ENCODE measurements around the gene YOD1. TPM values are rescaled to one million over a fixed set of nuclear protein-coding genes. Genes with fewer than 3 reads are reported as not detected.

The YOD1 gene
- total RNA-seq, 6 donors from 2014 or later, result 6.0 to 24.4 (median 9.4) TPM

DNA sequence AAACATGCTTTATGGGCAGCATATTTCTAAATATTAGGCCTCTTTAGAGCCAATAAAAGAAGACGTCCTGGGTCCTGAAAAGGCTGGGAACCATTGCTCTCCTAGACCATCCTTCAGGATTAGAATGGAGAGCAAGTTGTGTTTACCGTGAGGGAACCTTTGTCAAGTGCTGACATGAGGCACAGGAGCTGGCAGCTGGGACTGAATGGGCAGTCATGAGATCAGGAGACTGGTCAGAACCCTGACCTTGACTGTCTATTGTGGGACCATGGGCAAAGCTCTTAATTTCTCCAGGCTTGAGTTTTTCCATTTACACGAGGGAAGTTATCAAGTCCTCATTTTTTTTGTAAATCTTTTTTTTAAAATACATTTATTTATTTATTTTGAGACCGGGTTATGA is 7.2 kb upstream of the YOD1 start:
- DNase-seq (no peak), ATAC-seq (ENCODE audit: low FRiP score in 2 of 2) (no peak)
- Histone ChIP-seq H3K27ac (peak overlapping the region; percentile 13 to 81 (median 74)), H3K4me1 (peaks cover 0 to 34% (median 21%) of the 10 kb centered on the region in 4 donors), H3K4me3 (no peak overlapping the region), H3K27me3 (no peaks in the 10 kb centered on the region), H3K36me3 (peaks cover 0 to 25% (median 10%) of the 10 kb centered on the region in 4 donors), H3K9me3 (no peaks in the 10 kb centered on the region)
- TF ChIP-seq POLR2A (IDR thresholded peaks at IDR 0.05) (no peak), POLR2AphosphoS5 (IDR thresholded peaks at IDR 0.05) (no peak), CTCF (IDR thresholded peaks at IDR 0.05) (no peak), EP300 (IDR thresholded peaks at IDR 0.05) (no peak)
- 81 to 84% methylated on average over 4 of the region's 4 CpGs for WGBS, 2 donors

- DNase-seq, result no peak
- TF ChIP-seq POLR2AphosphoS5 (IDR thresholded peaks at IDR 0.05) (no peak), POLR2A (IDR thresholded peaks at IDR 0.05) (peak in 1 of 4 donors; percentile 16), EP300 (IDR thresholded peaks at IDR 0.05) (no peak)
- 68 to 69% methylated on average over 6 of the region's 6 CpGs for WGBS, 2 donors
- H3K36me3 ChIP-seq, result peaks cover 0 to 13% (median 2%) of the 10 kb centered on the region in 4 donors
- H3K27ac ChIP-seq, result peak overlapping the region; percentile 2 to 97 (median 42)
- peaks cover 7 to 44% (median 28%) of the 10 kb centered on the region in 4 donors for H3K4me1 ChIP-seq
- peak overlapping the region in 1 of 4 donors; percentile 59 for H3K4me3 ChIP-seq
- H3K27me3 ChIP-seq, result no peaks in the 10 kb centered on the region
- ATAC-seq (ENCODE audit: low FRiP score in 2 of 2), result no peak
- no peaks in the 10 kb centered on the region for H3K9me3 ChIP-seq
Measured at GRCh38 chr1:207056673-207057072, 5.7 kb upstream of the YOD1 start.

DNA sequence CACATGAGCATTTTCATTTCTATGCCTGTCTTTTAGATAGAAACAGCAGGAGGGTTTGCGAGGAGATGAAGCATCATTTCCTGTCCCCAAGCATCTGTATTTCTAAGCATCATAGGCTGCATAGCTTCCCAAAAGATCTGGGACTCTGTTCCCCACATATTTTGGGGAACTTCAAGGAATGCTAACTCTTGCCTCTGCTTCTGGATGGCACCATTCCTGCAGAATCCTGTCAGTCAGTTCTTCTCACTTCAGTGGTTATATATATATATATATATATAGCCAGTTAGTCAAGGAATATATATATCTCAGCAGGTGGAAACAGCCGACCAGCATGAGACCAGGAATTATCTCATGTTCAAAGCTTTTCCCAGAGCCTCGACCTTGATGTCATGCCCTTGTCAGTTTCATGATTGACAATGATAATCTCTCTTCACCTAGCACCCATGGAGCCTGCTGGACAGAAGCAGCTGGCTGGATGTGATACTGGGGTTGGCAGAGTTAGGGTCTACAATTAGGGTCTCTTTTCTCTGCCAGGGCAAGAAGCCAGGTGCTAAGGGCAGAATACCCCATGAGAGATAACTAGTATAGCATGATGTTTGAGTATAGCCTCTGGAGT is 4.5 kb upstream of the YOD1 start:
- ATAC-seq (ENCODE audit: low FRiP score in 2 of 2), result no peak
- H3K27me3 ChIP-seq, result no peaks in the 10 kb centered on the region
- H3K4me1 ChIP-seq, result peaks cover 13 to 50% (median 34%) of the 10 kb centered on the region in 4 donors
- H3K9me3 ChIP-seq, result no peaks in the 10 kb centered on the region
- no peak for DNase-seq
- peaks cover 0 to 7% (median 0%) of the 10 kb centered on the region in 4 donors for H3K36me3 ChIP-seq
- no peak for TF ChIP-seq POLR2A (IDR thresholded peaks at IDR 0.05)
- TF ChIP-seq CTCF (IDR thresholded peaks at IDR 0.05), result no peak
- no peak for TF ChIP-seq POLR2AphosphoS5 (IDR thresholded peaks at IDR 0.05)
- TF ChIP-seq EP300 (IDR thresholded peaks at IDR 0.05), result no peak
- WGBS, 2 donors, result 63 to 66% methylated on average over 3 of the region's 3 CpGs
- H3K27ac ChIP-seq, result peak overlapping the region; percentile 66 to 97 (median 92)
- peak overlapping the region in 1 of 4 donors; percentile 59 for H3K4me3 ChIP-seq

DNA sequence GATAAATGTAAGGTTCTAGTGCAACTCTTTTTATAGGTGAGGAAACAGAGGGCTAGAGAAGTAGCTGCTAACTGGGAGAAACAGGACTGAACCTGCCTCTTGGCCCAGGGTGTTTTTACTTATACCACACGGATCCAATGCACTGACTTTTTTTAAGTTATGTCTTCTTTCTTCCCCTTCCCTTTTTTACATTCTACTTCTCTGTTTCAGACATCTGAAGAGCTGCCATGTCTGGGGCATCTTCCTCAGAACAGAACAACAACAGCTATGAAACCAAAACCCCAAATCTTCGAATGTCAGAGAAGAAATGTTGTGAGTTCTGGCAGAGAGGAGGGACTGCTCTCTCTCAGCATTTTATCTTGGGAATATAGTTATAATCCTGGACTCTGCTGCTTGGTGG is 3.5 kb upstream of the YOD1 start:
- Histone ChIP-seq H3K9me3 (no peaks in the 10 kb centered on the region), H3K4me3 (peak overlapping the region in 2 of 4 donors; percentile 57 to 59), H3K27me3 (no peaks in the 10 kb centered on the region), H3K36me3 (no peaks in the 10 kb centered on the region), H3K4me1 (peaks cover 16 to 48% (median 35%) of the 10 kb centered on the region in 4 donors), H3K27ac (peak overlapping the region; percentile 90 to 97 (median 94))
- ATAC-seq (ENCODE audit: low FRiP score in 2 of 2) (no peak), DNase-seq (no peak)
- TF ChIP-seq CTCF (IDR thresholded peaks at IDR 0.05) (no peak), POLR2AphosphoS5 (IDR thresholded peaks at IDR 0.05) (no peak), POLR2A (IDR thresholded peaks at IDR 0.05) (no peak), EP300 (IDR thresholded peaks at IDR 0.05) (no peak)
- WGBS, 2 donors, result 31 to 42% methylated on average over 2 of the region's 2 CpGs

- Histone ChIP-seq H3K27ac (peak within 1 kb of the TSS; percentile 90 to 97 (median 94)), H3K27me3 (no peaks in the 10 kb centered on the region), H3K4me3 (peak within 1 kb of the TSS; percentile 51 to 79 (median 58)), H3K9me3 (no peaks in the 10 kb centered on the region), H3K36me3 (peaks cover 0 to 13% (median 7%) of the 10 kb centered on the region in 4 donors), H3K4me1 (peaks cover 19 to 44% (median 37%) of the 10 kb centered on the region in 4 donors)
- WGBS, 2 donors, result 3 to 12% methylated on average over 14 to 48 of the region's 56 CpGs
- DNase-seq (peak; percentile 99), ATAC-seq (ENCODE audit: low FRiP score in 2 of 2) (peak; percentile 90 to 96)
- TF ChIP-seq EP300 (IDR thresholded peaks at IDR 0.05) (peak in 1 of 4 donors; percentile 73), POLR2AphosphoS5 (IDR thresholded peaks at IDR 0.05) (peak; percentile 85 to 97), POLR2A (IDR thresholded peaks at IDR 0.05) (peak; percentile 39 to 98 (median 89)), CTCF (IDR thresholded peaks at IDR 0.05) (peak in 4 of 6 experiments; percentile 49 to 79 (median 66))
Measured at GRCh38 chr1:207052911-207053769, 2.1 kb upstream of the YOD1 start, which contains the start of gene PFKFB2. PFKFB2 (plus strand) TSS chr1:207053275; CDS start chr1:207054718, 1,443 bp downstream.

Data from upper lobe of left lung (tissue), 6 donors.